H1 (cell line): ENCODE measurements around the gene PIGT. TPM values are rescaled to one million over a fixed set of nuclear protein-coding genes. Genes with fewer than 3 reads are reported as not detected.

Experiments
- CBX8 ChIP-seq: fragments of 300-800, 300-1000 bp; sonication (generic); IDR thresholded peaks from 2 replicates; pipeline ENCODE4 v1.7.1; 2016; ENCODE audit warnings: low read depth, low read length, borderline replicate concordance
- polyA plus RNA-seq, 7 experiments: library from polyadenylated mRNA; depleted of rRNA in 3 of 7; stranded (reverse) in 5 of 7; unstranded in 2 of 7; fragments of >200 nt in 5 of 7; fragments of 200-250 nt in 2 of 7; gene quantifications; 1 replicate in 5 of 7; 2 replicates in 1 of 7; 4 replicates in 1 of 7; pipeline versions ENCODE4 v1.2.1 to v1.2.3, GENCODE V29; 2011 to 2013; ENCODE audit warnings: missing spikeins in 2 of 7, mixed read lengths in 2 of 7
- total RNA-seq: library from RNA; stranded (reverse); fragmentation: NEBNext Ultra II Directional; extraction: Animal tissue kit (Norgen Biotek cat#: 25700); gene quantifications from 2 replicates; pipeline ENCODE4 v1.2.1, GENCODE V29; 2021

Gene PIGT
- total and polyA plus RNA-seq, 2 of the 8 experiments (the other 6 are each of a cell fraction or from before 2014, with no cell fraction given), result 66.0 to 89.7 TPM

DNA sequence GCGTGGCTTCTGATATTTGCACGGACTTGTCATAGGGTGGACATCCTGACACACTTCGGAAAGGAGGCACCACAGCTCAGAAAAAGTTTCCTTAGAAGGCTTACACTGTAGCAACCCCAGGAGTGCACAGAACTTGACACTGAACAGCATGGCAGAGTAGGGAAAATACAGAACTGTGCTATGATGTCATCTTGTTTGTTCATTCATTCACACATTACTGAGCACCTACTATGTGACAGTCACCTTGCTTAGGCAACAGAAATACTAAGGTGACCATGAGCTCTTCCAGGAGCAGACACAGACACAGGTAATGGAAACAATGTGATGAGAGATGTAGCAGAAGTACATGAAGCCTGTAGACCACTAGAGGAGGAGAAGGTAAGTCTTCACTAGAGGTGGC is 2.5 kb upstream of the PIGT start (continued):
- TF ChIP-seq CBX8, result no peak
